HCT116 (cell line): ENCODE results near the gene MOV10L1. TPM values are rescaled to one million over a fixed set of nuclear protein-coding genes. Genes with fewer than 3 reads are reported as not detected.

ENCODE experiments used
- ATAC-seq: fragments of 200-7000 bp; cut with Tn5 transposase; 2 replicates; pipeline ENCODE4 v1.9.1; 2020; ENCODE audit warnings: mild to moderate bottlenecking, moderate library complexity
- BruUV-seq: library from RNA; stranded (reverse); fragments of 400-500 nt; replicated peaks from 2 replicates; lab custom pipeline; 2021; lab: Mats Ljungman, UMichigan
- CTCF ChIA-PET: fragments of 300-600 bp; sonication (Branson Sonifier 250); formaldehyde crosslinking; loops from one replicate; lab custom pipeline; 2021; ENCODE audit warnings: antibody characterized with exemption; lab: Charles Lee
- POLR2A ChIA-PET: fragments of 300-600, 350-600 bp; sonication (Branson Sonifier 250); formaldehyde crosslinking; loops from one replicate; lab custom pipeline; 2021; ENCODE audit warnings: antibody characterized with exemption; lab: Charles Lee
- RAD21 ChIA-PET, 2 experiments: fragments of 300-600 bp; sonication (Branson Sonifier 250); formaldehyde crosslinking; loops; one replicate each; lab custom pipeline; 2023; ENCODE audit warnings: low total read pairs in 2 of 2; ENCODE audit not compliant: uncharacterized antibody in 2 of 2, unreplicated experiment in 2 of 2, low non-redundant PET in 1 of 2; lab: Charles Lee
- DNase-seq: peaks from one replicate; pipeline ENCODE4 v3.0.0-alpha.2; 2010; ENCODE audit warnings: low read depth, low spot score
- H2AFZ ChIP-seq: fragments of 200-600 bp; shearing (Covaris generic), sonication (generic); 2 replicates; pipeline ENCODE4 v1.6.1; 2017; ENCODE audit warnings: low read depth, mixed run types, mixed read lengths, antibody characterized with exemption, low read length; ENCODE audit not compliant: poor library complexity, severe bottlenecking
- H3K27ac ChIP-seq: 2 replicates; pipeline ENCODE4 v1.5.1; 2012; ENCODE audit warnings: low read depth, low read length
- H3K27me3 ChIP-seq: fragments of 200-600 bp; sonication (generic); 2 replicates; pipeline ENCODE4 v1.6.1; 2016; ENCODE audit warnings: mixed run types, low read length, mixed read lengths; ENCODE audit not compliant: insufficient read depth
- H3K36me3 ChIP-seq, 2 experiments: fragments of 200-500 bp in 1 of 2; fragments of 200-600 bp in 1 of 2; sonication (Bioruptor generic) in 1 of 2; sonication (generic) in 1 of 2; 2 replicates each; pipeline versions ENCODE4 v1.5.1 to v1.6.1; 2014 to 2016; ENCODE audit warnings: low read length in 2 of 2, inconsistent platforms in 1 of 2, mixed read lengths in 1 of 2, mixed run types in 1 of 2; ENCODE audit not compliant: insufficient read depth in 2 of 2, control insufficient read depth in 1 of 2
- H3K4me1 ChIP-seq, 2 experiments: fragments of 200-600 bp in 1 of 2; sonication (generic) in 1 of 2; 2 replicates each; pipeline versions ENCODE4 v1.5.1 to v1.6.1; 2012 to 2017; ENCODE audit warnings: low read length in 2 of 2, inconsistent platforms in 1 of 2, mild to moderate bottlenecking in 1 of 2, mixed read lengths in 1 of 2, mixed run types in 1 of 2, moderate library complexity in 1 of 2; ENCODE audit not compliant: insufficient read depth in 2 of 2, control insufficient read depth in 1 of 2
- H3K4me2 ChIP-seq: fragments of 200-600 bp; sonication (generic); 2 replicates; pipeline ENCODE4 v1.6.1; 2017; ENCODE audit warnings: mixed run types, low read length, mixed read lengths
- H3K4me3 ChIP-seq, 2 experiments: fragments of 200-600 bp in 1 of 2; sonication (generic) in 1 of 2; replicated peaks in 1 of 2; 2 replicates each; pipeline ENCODE4 v1.5.1; 2011 to 2016; ENCODE audit warnings: low read length in 2 of 2, control low read depth in 1 of 2, low read depth in 1 of 2, mild to moderate bottlenecking in 1 of 2, mixed read lengths in 1 of 2, mixed run types in 1 of 2
- H3K79me2 ChIP-seq: fragments of 200-600 bp; sonication (generic); 2 replicates; pipeline ENCODE4 v1.6.1; 2017; ENCODE audit warnings: mild to moderate bottlenecking, mixed run types, low read length, moderate library complexity, mixed read lengths; ENCODE audit not compliant: insufficient read depth
- H3K9ac ChIP-seq: fragments of 200-600 bp; sonication (generic); 2 replicates; pipeline ENCODE4 v1.6.1; 2016; ENCODE audit warnings: low read length, mixed read lengths
- H3K9me2 ChIP-seq: fragments of 200-600 bp; sonication (generic), shearing (Covaris generic); 2 replicates; pipeline ENCODE4 v1.6.1; 2017; ENCODE audit warnings: mixed run types, mild to moderate bottlenecking, moderate library complexity; ENCODE audit not compliant: insufficient read depth
- H3K9me3 ChIP-seq, 2 experiments: fragments of 200-500 bp in 1 of 2; fragments of 200-600 bp in 1 of 2; sonication (Bioruptor generic) in 1 of 2; sonication (generic) in 1 of 2; 2 replicates each; pipeline ENCODE4 v1.6.1; 2014 to 2017; ENCODE audit warnings: low read length in 2 of 2, mixed read lengths in 2 of 2, inconsistent platforms in 1 of 2, low read depth in 1 of 2, mild to moderate bottlenecking in 1 of 2, mixed run types in 1 of 2, moderate library complexity in 1 of 2; ENCODE audit not compliant: control insufficient read depth in 1 of 2, insufficient read depth in 1 of 2
- H4K20me1 ChIP-seq: fragments of 200-600 bp; sonication (generic), shearing (Covaris generic); 2 replicates; pipeline ENCODE4 v1.6.1; 2017; ENCODE audit warnings: mixed run types, mild to moderate bottlenecking, moderate library complexity; ENCODE audit not compliant: insufficient read depth
- CBX3 ChIP-seq: IDR thresholded peaks from 2 replicates; pipeline ENCODE4 v1.6.1; 2012; ENCODE audit warnings: low read depth
- POLR2A ChIP-seq: IDR thresholded peaks from 2 replicates; pipeline ENCODE4 v1.7.0; 2011; ENCODE audit warnings: borderline replicate concordance; ENCODE audit not compliant: insufficient read depth, insufficient read length; ENCODE audit errors: extremely low read depth
- RAD21 ChIP-seq: IDR thresholded peaks from 2 replicates; pipeline ENCODE4 v1.6.1; 2012; ENCODE audit warnings: low read depth, mild to moderate bottlenecking
- TCF7L2 ChIP-seq: IDR thresholded peaks from 2 replicates; pipeline ENCODE4 v1.7.0; 2011; ENCODE audit warnings: borderline replicate concordance, inconsistent platforms; ENCODE audit not compliant: insufficient read depth, insufficient read length; ENCODE audit errors: extremely low read depth
- ZNF274 ChIP-seq: fragments of 200-500 bp; sonication (Bioruptor generic); IDR thresholded peaks from 2 replicates; pipeline ENCODE4 v1.6.1; 2014; ENCODE audit warnings: mild to moderate bottlenecking, low read depth, low read length, inconsistent platforms
- intact Hi-C: fragments of 100-400 bp; cut with micrococcal nuclease; formaldehyde crosslinking; loops from 2 replicates; pipeline ENCODE4 v1.10.0; 2022
- total RNA-seq: library from RNA; stranded (reverse); gene quantifications from one replicate; pipeline ENCODE4 v1.2.1, GENCODE V29; 2021; ENCODE audit not compliant: unreplicated experiment
- TF ChIP-seq, protein P1 (sequence below): IDR thresholded peaks from 2 replicates; pipeline ENCODE4 v1.6.1; 2012
- TF ChIP-seq, protein P2 (sequence below): IDR thresholded peaks from 2 replicates; pipeline ENCODE4 v1.6.1; 2012
- TF ChIP-seq, protein P3 (sequence below): IDR thresholded peaks from 2 replicates; pipeline ENCODE4 v1.6.1; 2012; ENCODE audit warnings: low read depth

MOV10L1 gene
- total RNA-seq, 1 experiment from 2014 or later: not detected

DNA sequence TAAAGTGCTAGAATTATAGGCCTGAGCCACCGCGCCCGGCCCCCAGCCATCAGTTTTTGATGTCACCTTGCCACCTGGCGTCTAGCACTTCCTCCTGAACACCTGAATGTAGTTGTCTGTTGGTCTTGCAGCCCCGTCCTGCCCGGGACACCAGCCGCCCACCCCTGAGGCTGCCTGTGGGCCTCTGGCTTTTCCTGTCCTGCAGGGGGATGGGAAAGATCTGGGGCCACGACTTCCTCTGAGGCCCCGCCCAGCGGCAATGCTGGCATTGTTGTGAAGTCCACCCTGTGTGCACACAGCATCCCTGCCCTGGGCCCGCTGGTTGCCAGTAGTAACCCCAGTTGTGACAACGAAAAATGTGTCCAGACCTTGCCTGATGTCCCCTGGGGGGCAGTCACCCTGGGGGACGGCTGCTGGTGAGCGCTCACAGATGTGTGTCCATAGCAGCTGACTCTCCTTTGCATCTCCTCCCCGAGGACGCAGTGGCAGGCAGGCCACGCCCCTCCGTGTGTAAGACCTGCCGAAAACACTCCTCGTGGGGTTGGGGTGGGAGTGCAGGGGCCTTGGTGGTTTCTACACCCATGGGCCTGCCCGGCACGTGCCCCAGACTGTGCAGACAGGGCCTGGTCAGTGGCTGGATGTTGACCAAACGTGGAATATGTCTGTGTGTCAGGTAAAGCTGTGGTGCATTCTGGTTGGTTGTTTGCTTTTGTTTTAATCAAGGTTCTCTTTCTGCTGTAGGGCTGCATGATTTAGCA lies 117.8 kb downstream of the MOV10L1 start:
- intact Hi-C loops: loop anchor here (10.0 kb wide), 1 partner anchor 273 kb away; no protein-coding TSS in a partner anchor
- H3K79me2 ChIP-seq: 0 out of 2 replicates have a peak, but pooled peaks cover 5% of the 10 kb centered on the region
- H3K9me3 ChIP-seq: peaks cover 0 to 8% of the 10 kb centered on the region in 2 experiments; a peak in 1 of 4 replicates
- H3K36me3 ChIP-seq: peaks cover 6 to 11% of the 10 kb centered on the region in 2 experiments; a peak in 3 of 4 replicates
- H3K4me1 ChIP-seq: peaks cover 0 to 16% of the 10 kb centered on the region in 2 experiments; a peak in 2 of 4 replicates
- DNase-seq (no peak), ATAC-seq (no peak)
- ChIA-PET POLR2A (no interaction called here), RAD21 (no interaction called here), CTCF (interaction anchor here (1.7 kb wide), 1 partner anchor 59 kb away, joined by 7 read pairs; no protein-coding TSS in a partner anchor)
- no peak for TF ChIP-seq TCF7L2
- no peak for TF ChIP-seq POLR2A
- no peak for TF ChIP-seq CBX3
- TF ChIP-seq, protein P1, sequence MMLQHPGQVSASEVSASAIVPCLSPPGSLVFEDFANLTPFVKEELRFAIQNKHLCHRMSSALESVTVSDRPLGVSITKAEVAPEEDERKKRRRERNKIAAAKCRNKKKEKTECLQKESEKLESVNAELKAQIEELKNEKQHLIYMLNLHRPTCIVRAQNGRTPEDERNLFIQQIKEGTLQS: no peak
- TF ChIP-seq, protein P2, sequence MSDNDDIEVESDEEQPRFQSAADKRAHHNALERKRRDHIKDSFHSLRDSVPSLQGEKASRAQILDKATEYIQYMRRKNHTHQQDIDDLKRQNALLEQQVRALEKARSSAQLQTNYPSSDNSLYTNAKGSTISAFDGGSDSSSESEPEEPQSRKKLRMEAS: no peak
- no peak for TF ChIP-seq ZNF274
- TF ChIP-seq RAD21: no peak
- TF ChIP-seq, protein P3, sequence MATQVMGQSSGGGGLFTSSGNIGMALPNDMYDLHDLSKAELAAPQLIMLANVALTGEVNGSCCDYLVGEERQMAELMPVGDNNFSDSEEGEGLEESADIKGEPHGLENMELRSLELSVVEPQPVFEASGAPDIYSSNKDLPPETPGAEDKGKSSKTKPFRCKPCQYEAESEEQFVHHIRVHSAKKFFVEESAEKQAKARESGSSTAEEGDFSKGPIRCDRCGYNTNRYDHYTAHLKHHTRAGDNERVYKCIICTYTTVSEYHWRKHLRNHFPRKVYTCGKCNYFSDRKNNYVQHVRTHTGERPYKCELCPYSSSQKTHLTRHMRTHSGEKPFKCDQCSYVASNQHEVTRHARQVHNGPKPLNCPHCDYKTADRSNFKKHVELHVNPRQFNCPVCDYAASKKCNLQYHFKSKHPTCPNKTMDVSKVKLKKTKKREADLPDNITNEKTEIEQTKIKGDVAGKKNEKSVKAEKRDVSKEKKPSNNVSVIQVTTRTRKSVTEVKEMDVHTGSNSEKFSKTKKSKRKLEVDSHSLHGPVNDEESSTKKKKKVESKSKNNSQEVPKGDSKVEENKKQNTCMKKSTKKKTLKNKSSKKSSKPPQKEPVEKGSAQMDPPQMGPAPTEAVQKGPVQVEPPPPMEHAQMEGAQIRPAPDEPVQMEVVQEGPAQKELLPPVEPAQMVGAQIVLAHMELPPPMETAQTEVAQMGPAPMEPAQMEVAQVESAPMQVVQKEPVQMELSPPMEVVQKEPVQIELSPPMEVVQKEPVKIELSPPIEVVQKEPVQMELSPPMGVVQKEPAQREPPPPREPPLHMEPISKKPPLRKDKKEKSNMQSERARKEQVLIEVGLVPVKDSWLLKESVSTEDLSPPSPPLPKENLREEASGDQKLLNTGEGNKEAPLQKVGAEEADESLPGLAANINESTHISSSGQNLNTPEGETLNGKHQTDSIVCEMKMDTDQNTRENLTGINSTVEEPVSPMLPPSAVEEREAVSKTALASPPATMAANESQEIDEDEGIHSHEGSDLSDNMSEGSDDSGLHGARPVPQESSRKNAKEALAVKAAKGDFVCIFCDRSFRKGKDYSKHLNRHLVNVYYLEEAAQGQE: no peak
- H3K9ac ChIP-seq: no peak overlapping the region
- BruUV-seq: no TSS peak
- no peak overlapping the region for H3K4me2 ChIP-seq
- H3K27ac ChIP-seq: no peak overlapping the region
- no peak overlapping the region for H3K4me3 ChIP-seq
- no peaks in the 10 kb centered on the region for H3K9me2 ChIP-seq
- no peaks in the 10 kb centered on the region for H4K20me1 ChIP-seq
- H2AFZ ChIP-seq: no peak overlapping the region
- H3K27me3 ChIP-seq: no peaks in the 10 kb centered on the region
